NCI-H2196 treated with DMSO at 0.1 percent for 48 hours (cell line): Measurements from ENCODE around the gene TTC9C.
"Not testable (repeated sequence)": the region's sequence is repeated elsewhere in the genome, so short reads cannot be mapped to it uniquely, and the experiment has no call there.

Experiments used
- DNase-seq: peaks from one replicate; lab custom pipeline; 2025; ENCODE audit not compliant: unreplicated experiment; lab: John Stamatoyannopoulos, UW

TTC9C gene

GRCh38 chr11:62749931-62750330 is 21.6 kb downstream of the TTC9C start:
- DNase-seq: not testable (repeated sequence)

DNA sequence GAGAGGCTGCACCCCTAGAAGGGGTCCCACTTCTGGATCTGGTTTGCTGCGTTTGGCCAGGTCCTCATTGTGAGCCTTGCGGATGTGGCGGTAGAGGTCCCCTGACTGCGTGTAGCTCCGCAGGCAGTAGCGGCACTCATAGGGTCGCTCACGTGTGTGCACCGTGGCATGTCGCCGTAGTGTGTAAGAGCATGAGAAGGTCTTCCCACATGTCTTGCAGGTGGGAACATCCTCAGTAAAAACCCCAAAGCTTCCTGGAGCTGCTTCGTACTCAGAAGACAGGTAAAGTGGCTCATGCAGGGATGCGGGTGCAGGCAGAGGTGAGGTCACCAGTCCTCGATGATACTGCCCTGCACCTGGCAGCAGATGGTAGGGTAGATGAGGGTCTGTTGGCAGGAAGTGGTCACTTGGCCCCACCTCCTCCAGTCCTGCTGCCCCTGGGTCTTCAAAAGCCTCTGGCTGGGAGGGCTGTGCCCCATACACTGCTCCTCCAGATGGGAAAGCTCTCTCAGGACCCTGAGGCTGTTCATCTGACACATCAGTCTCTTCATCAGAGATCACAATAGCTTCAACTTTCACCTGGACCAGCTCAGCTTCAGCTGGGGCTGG is 24.0 kb downstream of the TTC9C start:
- no peak for DNase-seq

- no peak for DNase-seq
Observed at GRCh38 chr11:62752994-62753735, 24.9 kb downstream of the TTC9C start.

DNA sequence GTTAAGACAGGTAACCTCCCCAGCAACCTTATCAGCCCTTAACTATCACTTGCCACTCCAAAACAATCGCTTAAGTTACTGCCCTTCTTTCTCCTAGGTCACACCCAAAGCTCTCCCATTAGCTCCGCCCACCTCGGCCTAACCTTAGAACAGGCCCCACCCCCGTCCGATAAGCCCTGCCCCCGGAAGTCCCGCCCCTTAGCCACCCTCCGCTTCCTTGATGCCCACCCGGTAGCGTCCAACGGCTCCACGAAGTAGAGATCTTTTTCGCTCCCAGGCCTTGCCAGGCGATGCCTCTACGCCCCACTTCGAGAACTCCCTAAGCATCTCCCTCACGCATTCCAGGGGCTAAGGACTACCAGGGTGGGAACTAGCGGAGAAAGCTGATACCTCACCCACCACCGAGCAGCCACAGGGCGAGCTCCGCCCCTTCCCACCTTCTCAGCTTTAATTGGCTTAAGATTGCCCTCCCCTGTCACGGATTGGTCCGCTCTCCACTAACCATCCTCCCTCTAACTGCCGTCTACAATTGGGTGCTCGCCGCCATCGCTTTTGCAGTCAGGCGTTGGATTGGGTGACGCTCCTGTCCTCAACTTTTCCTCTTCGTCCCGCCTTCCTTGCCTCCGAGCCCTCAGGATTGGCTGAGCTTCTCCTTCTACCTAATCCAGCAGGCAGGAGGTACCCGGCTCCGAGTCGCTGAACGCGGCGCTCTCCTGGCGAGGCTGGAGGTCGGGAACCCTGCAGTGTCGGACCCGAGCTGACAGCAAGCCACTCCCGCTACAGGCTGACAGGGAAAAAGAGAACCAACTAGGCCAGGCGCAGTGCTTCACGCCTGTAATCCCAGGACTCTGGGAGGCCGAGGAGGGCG is 25.7 kb downstream of the TTC9C start, which contains the start of gene ZBTB3:
Gene ZBTB3 (minus strand): TSS at position 425 of the 868 bp plus-strand sequence. CDS start 496 bp downstream, outside the sequence.
- peak; percentile 99 for DNase-seq

- DNase-seq: no peak
Observed at GRCh38 chr11:62755086-62755615, 26.9 kb downstream of the TTC9C start.

DNA sequence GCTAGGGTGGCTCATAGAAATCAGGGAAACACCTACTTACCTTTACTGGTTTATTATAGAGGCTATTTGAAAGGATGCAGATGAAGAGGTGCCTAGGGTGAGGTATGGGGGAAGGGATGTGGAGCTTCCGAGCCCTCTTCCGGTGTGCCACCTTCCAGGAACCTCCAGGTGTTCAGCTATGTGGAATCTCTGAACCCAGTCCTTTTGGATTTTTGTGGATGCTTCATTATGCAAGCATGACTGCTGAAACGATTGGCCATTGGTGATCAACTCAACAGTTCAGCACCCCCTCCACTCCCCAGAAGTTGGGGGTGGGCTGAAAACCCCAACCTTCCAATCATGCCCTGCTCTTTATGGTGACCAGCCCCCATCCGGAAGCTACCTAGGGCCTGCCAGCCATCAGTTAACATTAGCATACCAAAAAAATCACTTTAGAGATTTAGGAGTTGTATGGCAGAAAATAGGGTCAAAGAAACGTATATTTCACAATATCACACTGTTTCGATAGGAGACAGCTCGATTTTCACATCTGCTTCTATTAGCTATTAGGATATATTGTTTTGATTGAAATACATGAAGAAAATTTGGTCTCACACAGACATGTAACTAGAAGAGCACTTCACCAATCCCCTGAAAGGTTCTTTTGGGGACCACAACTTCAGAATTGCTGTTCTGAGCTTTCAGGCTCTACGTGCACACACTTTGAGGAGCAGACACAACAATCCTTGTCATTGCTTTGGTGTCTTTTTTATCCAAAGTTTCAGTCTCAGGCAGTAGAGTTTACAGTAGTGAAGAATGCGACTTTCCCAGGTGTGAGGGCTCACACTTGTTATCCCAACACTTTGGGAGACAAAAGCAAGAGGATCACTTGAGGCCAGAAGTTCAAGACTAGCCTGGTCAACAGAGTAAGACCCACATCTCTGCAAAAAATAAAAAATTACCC is 29.8 kb downstream of the TTC9C start:
- DNase-seq: no peak

DNA sequence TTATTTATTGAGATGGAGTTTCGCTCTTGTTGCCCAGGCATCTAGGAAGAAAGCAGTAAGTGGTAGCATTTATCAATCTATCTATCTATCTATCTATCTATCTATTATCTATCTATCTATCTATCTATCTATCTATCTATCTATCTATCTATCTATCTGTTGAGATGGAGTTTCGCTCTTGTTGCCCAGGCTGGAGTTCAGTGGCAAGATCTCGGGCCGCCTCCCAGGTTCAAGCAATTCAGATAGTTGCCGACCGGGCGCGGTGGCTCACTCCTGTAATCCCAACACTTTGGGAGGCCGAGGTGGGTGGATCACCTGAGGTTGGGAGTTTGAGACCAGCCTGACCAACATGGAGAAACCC is 32.6 kb downstream of the TTC9C start:
- DNase-seq: not testable (repeated sequence)

DNA sequence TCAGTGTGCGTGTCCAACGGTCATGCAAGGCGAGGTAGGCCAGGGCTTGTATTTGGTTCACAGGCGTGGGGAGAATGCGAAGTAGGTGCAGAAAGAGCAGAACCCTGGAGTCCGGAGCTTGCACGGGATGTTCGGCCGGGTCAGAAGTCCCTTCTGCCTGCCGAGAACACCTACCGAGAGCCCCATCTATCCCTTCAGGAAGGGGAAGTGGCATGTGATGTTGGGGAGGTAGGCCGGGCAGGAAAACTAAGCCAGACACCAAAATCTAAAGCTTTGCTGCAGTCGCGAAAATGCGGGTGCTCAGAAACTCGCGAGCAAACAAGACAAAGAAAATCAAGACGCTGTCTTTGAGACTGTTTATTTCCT is 42.5 kb downstream of the TTC9C start:
- DNase-seq: no peak

DNA sequence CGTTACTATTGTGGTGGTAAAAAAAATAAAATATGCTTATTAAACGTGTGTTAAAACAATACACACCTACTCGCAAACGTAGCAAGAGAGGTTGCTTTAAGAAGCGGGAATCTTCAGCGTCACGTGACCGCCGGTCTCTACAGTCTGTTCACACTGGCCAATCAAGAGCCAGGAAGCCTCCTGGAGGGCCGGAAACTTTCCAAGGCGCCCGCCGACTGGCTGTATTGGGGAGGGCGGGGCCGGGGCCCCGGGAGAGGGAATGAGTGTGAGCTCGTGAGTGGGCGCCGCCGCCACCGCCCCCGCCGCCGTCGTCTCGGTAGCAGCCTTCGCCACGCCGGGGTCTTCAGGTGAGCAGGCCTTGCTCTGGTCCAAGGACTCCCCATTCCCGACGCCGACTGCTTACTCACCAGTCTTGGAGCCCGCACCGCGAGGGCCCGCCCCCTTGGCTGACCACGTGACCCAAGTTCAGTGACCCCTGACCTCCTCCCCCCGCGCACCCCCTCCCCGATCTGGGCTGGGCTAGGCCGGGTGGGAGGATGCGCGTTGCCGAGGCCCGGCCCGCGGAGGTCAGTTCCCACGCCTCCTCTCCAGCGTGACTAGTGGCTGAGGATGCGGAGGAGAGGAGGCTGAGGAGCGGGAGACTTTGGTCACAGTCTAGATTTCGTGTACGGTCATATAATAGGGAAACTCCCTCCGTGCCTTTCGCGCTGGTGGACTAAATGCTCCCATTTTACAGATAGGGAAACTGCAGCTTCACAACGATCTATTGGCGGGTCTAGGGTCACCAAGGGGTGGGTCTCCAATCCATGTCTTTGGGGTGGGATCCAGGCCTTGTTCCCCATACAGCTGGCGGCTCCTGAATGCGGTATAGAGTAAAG is 43.1 kb downstream of the TTC9C start, which contains the start of gene TAF6L:
Gene TAF6L (plus strand): TSS at position 253 of the 878 bp plus-strand sequence. CDS start 4,388 bp downstream, outside the sequence.
- DNase-seq: peak; percentile 93

DNA sequence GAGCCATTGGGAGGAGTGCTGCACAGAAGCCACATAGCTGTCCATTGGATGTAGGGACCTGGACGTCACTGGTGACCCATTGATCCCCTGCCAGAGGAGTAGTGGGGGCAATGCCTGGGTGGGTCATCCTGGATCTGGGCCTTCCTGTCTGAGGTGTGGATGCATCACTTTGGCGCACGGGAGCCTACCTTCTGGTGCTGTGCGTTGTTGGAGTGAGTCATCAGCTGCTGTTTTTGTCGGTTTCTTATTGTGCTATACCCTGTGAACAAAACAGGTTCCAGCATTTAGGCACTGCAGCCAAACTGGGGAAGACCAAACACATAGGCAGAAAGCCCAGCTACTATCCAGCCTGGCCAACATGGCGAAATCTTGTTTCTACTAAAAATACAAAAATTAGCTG is 46.1 kb downstream of the TTC9C start:
- no peak for DNase-seq

DNA sequence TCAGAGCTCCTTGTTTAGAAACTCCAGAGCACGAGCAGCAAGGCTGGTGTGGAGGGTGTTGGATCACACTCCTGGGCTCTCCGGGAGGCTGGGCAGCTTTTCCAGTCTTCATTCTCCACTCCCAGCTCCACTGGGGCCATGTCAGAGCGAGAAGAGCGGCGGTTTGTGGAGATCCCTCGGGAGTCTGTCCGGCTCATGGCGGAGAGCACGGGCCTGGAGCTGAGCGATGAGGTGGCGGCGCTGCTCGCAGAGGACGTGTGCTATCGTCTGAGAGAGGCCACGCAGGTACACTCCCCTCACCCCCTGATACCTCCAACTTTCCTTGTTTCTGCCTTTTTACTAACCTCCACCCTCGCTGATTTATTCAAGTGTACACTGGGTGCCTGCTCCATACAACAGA is 47.4 kb downstream of the TTC9C start:
- no peak for DNase-seq

DNA sequence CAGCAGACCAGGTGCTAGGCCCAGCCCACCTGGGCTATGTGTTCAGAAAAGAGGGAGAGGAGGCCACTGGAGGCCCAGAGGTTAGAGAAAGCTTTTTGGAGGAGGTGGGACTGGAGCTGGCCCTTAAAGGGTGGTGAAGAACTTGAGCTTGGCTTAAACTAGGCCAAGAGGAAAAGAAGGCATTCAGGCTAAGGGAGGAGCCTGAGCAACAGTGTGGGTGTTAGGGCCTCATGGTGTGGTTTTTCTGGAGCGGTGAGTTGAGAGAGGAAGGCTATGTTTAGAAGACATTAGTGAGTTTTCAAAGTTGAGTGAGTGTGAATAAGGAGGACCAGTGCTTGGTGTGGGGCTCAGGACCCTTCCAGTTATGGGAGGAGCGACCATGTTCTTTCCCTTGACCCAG is 49.1 kb downstream of the TTC9C start:
- DNase-seq: no peak

DNA sequence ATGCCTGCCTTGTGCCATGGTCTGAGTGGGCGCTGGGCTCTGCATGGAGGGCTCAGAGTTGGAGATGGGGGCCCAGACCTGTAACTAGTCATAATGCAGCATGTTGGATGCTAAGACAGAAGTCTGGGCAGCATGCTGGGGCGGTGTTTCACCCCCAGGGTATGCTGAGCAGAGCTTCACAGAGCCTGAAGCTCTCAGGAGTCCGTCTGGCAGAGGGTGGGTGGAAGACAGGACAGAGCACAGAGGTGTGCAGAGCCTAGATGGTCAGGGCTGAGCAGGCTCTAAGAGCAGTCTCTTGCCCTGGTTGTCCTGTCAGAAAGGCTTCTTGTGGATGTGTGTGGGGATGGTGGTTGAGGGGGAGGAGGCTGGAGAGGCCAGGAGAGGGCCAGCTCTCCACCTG is 50.2 kb downstream of the TTC9C start:
- no peak for DNase-seq

- no peak for DNase-seq
Observed at GRCh38 chr11:62782753-62783152, 54.5 kb downstream of the TTC9C start.

DNA sequence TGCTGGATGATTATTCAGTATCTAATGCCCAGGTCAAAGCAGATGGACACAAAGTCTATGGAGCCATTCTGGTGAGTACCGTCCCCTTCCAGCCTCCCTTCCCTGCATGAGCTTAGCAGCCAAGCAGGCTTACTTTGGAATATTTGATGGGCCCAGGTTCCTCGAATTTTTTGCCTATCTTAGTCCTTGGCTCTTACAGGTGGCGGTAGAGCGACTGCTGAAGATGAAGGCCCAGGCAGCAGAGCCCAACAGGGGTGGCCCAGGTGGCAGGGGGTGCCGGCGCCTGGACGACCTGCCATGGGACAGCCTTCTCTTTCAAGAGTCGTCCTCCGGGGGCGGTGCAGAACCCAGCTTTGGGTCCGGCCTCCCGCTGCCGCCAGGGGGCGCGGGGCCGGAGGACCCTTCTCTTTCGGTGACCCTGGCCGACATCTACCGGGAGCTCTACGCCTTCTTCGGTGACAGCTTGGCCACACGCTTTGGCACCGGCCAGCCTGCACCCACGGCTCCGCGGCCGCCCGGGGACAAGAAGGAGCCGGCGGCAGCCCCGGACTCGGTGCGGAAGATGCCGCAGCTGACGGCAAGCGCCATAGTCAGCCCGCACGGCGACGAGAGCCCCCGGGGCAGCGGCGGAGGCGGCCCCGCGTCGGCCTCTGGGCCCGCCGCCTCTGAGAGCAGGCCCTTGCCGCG is 58.2 kb downstream of the TTC9C start:
- peak; percentile 45 for DNase-seq

- DNase-seq: peak; percentile 95
Observed at GRCh38 chr11:62787005-62787759, 58.9 kb downstream of the TTC9C start, which contains the start of gene TMEM179B. Gene TMEM179B (plus strand): TSS chr11:62787402. CDS start chr11:62787432, 30 bp downstream.
